Activated CD4-positive, alpha-beta T cell treated with anti-CD3 and anti-CD28 coated beads, Interleukin-2, Interleukin-6, amounts not matched to agents 100 ng/mL and 50 ng/mL, durations not matched to agents 16 hours and 8 hours (primary cell): ENCODE measurements around the gene PCDH11X.
"Not testable (repeated sequence)": the region's sequence is repeated elsewhere in the genome, so short reads cannot be mapped to it uniquely, and the experiment has no call there.

Source experiments
- DNase-seq: peaks from one replicate; pipeline ENCODE4 v3.0.0-alpha.2; 2020

Gene PCDH11X, protein sequence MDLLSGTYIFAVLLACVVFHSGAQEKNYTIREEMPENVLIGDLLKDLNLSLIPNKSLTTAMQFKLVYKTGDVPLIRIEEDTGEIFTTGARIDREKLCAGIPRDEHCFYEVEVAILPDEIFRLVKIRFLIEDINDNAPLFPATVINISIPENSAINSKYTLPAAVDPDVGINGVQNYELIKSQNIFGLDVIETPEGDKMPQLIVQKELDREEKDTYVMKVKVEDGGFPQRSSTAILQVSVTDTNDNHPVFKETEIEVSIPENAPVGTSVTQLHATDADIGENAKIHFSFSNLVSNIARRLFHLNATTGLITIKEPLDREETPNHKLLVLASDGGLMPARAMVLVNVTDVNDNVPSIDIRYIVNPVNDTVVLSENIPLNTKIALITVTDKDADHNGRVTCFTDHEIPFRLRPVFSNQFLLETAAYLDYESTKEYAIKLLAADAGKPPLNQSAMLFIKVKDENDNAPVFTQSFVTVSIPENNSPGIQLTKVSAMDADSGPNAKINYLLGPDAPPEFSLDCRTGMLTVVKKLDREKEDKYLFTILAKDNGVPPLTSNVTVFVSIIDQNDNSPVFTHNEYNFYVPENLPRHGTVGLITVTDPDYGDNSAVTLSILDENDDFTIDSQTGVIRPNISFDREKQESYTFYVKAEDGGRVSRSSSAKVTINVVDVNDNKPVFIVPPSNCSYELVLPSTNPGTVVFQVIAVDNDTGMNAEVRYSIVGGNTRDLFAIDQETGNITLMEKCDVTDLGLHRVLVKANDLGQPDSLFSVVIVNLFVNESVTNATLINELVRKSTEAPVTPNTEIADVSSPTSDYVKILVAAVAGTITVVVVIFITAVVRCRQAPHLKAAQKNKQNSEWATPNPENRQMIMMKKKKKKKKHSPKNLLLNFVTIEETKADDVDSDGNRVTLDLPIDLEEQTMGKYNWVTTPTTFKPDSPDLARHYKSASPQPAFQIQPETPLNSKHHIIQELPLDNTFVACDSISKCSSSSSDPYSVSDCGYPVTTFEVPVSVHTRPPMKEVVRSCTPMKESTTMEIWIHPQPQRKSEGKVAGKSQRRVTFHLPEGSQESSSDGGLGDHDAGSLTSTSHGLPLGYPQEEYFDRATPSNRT (N-terminal part only)

DNA sequence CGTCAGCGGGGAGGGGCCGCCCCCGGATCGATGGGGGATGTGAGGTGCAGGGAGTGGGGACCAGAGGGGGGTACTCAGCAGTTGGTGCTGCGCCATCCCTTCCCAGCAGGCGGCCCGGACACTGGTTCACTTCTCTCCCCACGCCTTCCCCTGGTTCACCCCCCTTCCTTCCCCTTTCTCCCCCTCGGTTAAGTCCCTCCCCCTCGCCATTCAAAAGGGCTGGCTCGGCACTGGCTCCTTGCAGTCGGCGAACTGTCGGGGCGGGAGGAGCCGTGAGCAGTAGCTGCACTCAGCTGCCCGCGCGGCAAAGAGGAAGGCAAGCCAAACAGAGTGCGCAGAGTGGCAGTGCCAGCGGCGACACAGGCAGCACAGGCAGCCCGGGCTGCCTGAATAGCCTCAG lies at the start of gene PCDH11X:
Gene PCDH11X, plus strand, starts transcription at position 241 of the 400 bp plus-strand sequence. CDS start 56,130 bp downstream, outside the sequence.
- DNase-seq, result not testable (repeated sequence)

DNA sequence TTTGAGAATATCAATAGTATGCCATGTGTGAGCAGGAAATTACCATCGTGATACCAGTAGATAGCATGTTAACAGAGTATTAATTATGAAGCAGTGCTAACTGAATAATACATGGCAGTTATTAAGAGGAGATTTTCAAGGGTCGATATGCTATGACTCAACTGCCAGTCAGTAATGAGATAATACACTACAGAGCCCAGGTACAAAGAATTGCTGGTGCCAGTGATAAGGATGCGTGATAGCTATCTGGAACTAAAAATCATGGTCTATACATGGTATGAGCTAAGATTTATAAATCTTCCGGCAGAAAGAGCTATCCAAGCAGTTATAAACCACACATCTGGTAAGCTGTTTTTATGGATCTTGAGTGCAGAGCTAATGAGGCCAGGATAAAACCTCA lies 31.7 kb upstream of the PCDH11X start:
- not testable (repeated sequence) for DNase-seq

DNA sequence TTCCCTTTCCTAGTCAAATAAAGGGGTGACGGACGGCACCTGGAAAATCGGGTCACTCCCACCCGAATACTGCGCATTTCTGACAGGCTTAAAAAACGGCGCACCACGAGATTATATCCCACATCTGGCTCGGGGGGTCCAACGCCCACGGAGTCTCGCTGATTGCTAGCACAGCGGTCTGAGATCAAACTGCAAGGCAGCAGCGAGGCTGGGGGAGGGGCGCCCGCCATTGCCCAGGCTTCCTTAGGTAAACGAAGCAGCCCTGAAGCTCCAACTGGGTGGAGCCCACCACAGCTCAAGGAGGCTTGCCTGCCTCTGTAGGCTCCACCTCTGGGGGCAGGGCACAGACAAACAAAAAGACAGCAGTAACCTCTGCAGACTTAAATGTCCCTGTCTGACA lies 26.2 kb upstream of the PCDH11X start:
- DNase-seq, result not testable (repeated sequence)

DNA sequence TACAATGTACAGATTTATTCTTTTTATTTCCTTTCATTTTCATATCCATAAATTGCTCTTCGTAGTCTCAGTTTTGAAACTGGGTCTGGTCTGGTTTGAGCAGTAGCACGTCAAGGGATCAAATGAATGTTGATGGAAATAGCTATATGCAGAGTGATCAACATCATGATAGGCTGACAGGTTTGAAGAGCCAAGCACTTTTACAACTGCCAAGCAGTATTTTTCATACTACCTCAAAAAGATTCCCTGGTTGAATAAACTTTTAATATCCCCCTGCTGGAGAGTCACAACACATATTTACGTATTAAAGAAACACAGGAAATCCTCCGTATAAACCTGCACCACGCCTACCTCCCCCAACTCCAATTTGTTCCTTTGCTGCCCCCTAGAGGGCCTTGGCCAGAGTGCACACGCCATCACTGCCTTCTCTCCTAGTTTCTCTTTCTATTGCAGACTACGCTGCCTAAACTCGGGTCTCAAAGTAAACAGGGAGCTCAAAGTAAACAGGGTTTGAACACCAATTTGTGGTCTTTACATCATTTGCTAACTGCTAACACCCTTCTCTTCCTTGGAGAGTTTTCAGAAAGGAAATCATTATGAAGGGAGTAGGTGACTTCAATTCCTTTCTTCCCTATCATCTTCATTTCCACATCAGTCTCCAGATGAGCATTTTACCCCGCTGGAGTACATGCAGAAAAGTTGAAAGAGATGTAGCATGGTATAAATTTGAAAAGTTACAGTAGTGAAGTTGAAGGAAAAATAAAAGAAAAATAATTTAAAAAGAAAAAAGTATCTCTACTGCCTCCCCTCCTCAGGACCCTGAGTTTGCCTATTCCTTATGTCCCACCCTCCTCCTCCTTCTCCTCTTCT lies 8.3 kb upstream of the PCDH11X start:
- DNase-seq, result not testable (repeated sequence)

DNA sequence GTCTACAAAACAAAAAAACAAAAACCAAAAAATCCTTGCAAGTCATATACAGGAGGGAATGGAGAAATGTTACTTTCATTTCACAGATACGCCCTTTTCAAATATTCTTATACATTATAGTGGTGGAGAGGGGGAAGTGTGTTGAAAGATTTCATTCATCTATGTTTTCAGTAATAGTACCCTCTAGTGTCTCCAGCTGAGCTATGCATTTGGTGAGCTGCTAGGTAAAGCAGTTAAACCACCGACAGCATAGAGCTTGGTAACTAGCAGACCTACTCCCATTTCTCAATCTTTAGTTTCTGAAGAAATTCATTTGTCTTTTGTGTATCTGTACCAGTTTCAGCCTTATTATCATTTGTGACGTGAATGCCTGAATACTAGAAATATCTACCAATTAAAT lies 5.2 kb upstream of the PCDH11X start:
- not testable (repeated sequence) for DNase-seq

DNA sequence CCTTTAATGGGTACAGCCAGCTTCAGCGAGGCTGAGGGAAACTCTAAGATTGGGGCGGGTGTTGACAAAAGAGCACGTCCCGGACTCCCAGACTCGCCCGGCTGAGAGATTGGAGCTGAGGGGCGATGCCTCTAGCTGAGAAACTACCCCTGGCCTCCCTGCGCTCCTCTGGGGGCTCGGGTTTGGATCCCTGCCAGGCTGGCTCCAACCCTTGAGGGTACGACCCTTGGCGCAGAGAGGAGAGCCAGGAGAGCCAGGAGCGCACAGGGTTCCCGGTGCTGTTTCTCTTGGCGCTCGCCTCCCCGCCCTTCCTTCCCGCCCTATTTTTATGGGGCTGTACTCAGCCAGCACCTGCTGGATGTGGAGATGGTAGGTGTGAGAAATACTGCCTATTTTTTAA lies 833 bp downstream of the PCDH11X start:
- DNase-seq, result not testable (repeated sequence)

DNA sequence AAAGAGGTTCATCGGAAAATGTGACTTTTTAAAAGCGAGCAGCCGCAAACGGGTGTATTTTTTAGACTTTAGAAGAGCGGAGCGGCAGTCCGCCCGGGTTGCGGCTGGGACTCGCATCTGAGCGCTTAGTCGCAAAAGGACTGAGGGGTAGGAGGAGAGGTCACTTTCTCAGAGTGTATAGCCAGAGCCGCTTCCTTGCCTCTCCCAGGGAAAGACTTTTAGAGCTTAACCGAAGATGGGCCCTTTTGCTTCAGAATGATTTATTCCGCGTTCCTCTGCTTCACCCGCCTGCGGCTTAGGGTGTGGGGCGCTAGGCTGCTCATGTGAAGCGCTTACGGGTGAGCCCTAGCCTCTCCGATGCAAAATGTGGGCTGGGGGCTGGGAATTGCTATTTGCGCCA lies 1.5 kb downstream of the PCDH11X start:
- DNase-seq, result not testable (repeated sequence)

DNA sequence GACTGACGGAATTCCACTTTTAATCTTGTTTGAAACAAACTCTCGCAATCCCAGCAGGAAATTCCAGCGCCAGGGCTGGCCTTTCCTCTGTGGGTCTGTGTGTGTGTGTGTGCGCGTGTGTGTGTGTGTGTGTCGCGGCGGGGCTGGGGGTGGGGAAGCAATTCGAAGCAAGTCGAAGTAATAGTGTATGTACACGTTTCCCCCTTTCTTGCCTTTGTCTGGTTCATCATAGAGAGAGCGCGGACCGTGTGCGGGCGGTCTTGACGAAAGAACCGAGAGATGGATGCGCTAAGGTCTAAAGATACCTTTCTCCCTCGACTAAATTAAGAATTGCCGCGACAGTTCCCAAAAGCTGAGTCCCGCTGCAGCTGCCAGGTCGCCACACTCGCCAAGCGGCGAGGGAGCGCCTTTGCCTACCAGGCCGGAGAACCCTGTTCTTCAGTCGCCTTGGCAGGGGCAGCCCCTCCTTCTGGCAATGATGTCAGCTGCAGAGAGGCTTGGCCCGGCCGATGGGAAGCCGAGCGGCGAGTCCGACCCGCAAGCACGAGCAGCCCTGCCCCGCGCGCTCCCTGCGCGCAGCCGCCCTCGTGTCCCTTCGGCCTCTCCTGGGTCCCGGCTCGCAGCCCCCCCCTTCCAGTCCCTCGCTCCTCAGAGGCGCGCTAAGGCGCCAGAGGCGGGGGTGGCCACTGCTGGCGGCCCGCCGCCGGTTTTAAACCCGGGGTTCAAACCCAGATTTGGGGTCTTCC lies 2.6 kb downstream of the PCDH11X start:
- DNase-seq, result not testable (repeated sequence)

DNA sequence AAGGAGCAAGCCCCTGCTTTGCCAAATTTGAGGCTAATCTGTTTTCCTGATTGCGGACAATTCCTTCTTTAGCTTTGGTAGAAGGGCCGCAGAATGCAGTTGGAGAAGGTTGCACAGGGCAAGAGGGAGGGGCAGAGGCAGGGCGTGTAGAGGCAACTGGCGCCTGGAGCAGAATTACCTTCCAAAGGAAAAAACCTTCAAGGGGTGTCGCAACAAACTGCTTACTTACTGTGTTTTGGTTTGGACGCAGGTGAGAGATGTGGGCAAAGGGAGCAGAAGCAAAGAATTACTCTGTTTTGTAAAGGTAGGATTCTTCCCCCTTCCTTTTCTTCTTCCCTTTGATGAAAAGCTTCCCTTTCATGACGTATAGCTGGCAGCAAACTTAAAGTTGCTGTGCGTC lies 3.6 kb downstream of the PCDH11X start:
- DNase-seq, result not testable (repeated sequence)

DNA sequence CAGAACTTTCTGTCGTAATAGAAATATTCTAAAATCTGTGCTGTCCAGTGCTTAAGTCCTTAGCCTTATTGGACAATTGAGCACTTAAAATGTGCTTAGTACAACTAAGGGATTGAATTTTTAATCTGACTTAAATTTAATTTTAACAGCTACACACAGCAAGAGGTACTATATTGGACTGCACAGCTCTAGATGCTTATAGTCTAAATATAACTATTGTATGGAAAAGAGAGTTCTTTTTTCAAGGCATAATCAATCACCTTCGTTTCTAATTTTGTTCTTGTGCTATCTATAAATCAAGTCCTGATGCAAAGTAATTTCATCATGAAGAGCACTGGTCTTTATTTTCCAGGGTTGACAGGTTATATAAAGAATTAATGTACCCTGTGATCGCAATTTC lies 38.4 kb downstream of the PCDH11X start:
- DNase-seq, result not testable (repeated sequence)

DNA sequence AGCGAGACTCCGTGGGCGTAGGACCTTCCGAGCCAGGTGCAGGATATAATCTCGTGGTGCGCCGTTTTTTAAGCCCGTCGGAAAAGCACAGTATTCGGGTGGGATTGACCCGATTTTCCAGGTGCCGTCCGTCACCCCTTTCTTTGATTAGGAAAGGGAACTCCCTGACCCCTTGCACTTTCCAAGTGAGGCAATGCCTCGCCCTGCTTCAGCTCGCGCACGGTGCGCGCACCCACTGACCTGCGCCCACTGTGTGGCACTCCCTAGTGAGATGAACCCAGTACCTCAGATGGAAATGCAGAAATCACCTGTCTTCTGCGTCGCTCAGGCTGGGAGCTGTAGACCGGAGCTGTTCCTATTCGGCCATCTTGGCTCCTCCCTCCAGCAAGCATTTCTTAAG lies 46.1 kb downstream of the PCDH11X start:
- DNase-seq, result not testable (repeated sequence)
